ENCODE measurements around the gene CCDC192.

Gene CCDC192

GRCh38 chr5:127923804-127924570 lies 220.8 kb downstream of the CCDC192 start:
- Histone ChIP-seq H2BK120ac (ENCODE audit: low read depth, low read length) (no peak overlapping the region), H3K27ac (ENCODE audit: low read length, poor library complexity, severe bottlenecking) (no peak overlapping the region), H2AK5ac (ENCODE audit: low read length, severe bottlenecking) (no peak overlapping the region), H3K4ac (ENCODE audit: low read depth in 1 of 2, low read length in 2 of 2) (no peak overlapping the region), H3K18ac (ENCODE audit: low read depth in 1 of 2, low read length in 2 of 2) (no peak overlapping the region), H4K91ac (ENCODE audit: low read length) (no peak overlapping the region), H3K9me3 (ENCODE audit: control insufficient read depth, low read length) (no peaks in the 10 kb centered on the region), H2AFZ (ENCODE audit: low read depth, low read length) (no peak overlapping the region), H3K79me1 (replicated peaks; ENCODE audit: low read length, poor library complexity, severe bottlenecking) (no peaks in the 10 kb centered on the region), H4K8ac (ENCODE audit: low read length) (no peak overlapping the region), H3K4me2 (ENCODE audit: low read length, poor library complexity, severe bottlenecking) (no peak overlapping the region), H3K4me1 (ENCODE audit: control insufficient read depth, insufficient read depth, low read depth, low read length) (no peaks in the 10 kb centered on the region), H2BK15ac (ENCODE audit: low read depth, poor library complexity, severe bottlenecking) (no peak overlapping the region), H2BK5ac (ENCODE audit: low read depth, low read length, poor library complexity, severe bottlenecking) (no peak overlapping the region), H3K4me3 (ENCODE audit: insufficient read depth in 1 of 2, low read depth in 1 of 2, low read length in 2 of 2) (no peak overlapping the region), H3K36me3 (ENCODE audit: control insufficient read depth in 1 of 2, insufficient read depth in 2 of 2, low read depth in 1 of 2, low read length in 2 of 2) (no peaks in the 10 kb centered on the region), H2BK12ac (ENCODE audit: low read length in 2 of 2) (no peak overlapping the region), H3K14ac (ENCODE audit: low read length in 2 of 2) (no peak overlapping the region), H3K9ac (ENCODE audit: low read length) (no peak overlapping the region), H3K23ac (ENCODE audit: low read length in 2 of 2) (no peak overlapping the region), H3K27me3 (ENCODE audit: control insufficient read depth in 1 of 2, insufficient read depth in 1 of 2, low read length in 2 of 2) (no peaks in the 10 kb centered on the region)
- no peak for DNase-seq
- WGBS = 61% methylated on average over 1 of the region's 2 CpGs

DNA sequence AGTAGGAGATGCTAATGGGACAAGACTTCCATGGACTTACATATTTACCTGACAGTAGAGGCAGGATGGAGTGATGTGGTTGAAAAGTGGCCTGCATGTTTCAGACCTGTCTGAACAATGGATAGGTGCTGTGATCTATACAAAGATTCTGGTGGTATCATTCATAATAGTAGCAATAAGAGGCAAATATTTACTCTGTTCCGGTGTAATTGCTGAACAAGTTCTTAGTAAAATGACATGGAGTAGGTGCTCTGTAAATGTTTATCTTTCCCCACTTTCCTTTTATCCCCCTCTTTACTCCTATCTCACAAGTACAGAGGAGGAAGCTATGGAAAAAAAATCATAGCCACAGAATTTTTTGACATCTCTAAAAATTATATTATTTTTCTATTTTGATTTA lies 221.4 kb downstream of the CCDC192 start:
- Histone ChIP-seq H3K9me3 (ENCODE audit: control insufficient read depth, low read length) (no peaks in the 10 kb centered on the region), H2BK15ac (ENCODE audit: low read depth, poor library complexity, severe bottlenecking) (no peak overlapping the region), H3K14ac (ENCODE audit: low read length in 2 of 2) (no peak overlapping the region), H3K4me2 (ENCODE audit: low read length, poor library complexity, severe bottlenecking) (no peak overlapping the region), H2AK5ac (ENCODE audit: low read length, severe bottlenecking) (no peak overlapping the region), H3K79me1 (replicated peaks; ENCODE audit: low read length, poor library complexity, severe bottlenecking) (no peaks in the 10 kb centered on the region), H3K36me3 (ENCODE audit: control insufficient read depth in 1 of 2, insufficient read depth in 2 of 2, low read depth in 1 of 2, low read length in 2 of 2) (no peaks in the 10 kb centered on the region), H3K9ac (ENCODE audit: low read length) (no peak overlapping the region), H3K27ac (ENCODE audit: low read length, poor library complexity, severe bottlenecking) (no peak overlapping the region), H3K4me1 (ENCODE audit: control insufficient read depth, insufficient read depth, low read depth, low read length) (no peaks in the 10 kb centered on the region), H4K91ac (ENCODE audit: low read length) (no peak overlapping the region), H2BK120ac (ENCODE audit: low read depth, low read length) (no peak overlapping the region), H2BK5ac (ENCODE audit: low read depth, low read length, poor library complexity, severe bottlenecking) (no peak overlapping the region), H3K18ac (ENCODE audit: low read depth in 1 of 2, low read length in 2 of 2) (no peak overlapping the region), H3K27me3 (ENCODE audit: control insufficient read depth in 1 of 2, insufficient read depth in 1 of 2, low read length in 2 of 2) (no peaks in the 10 kb centered on the region), H3K4me3 (ENCODE audit: insufficient read depth in 1 of 2, low read depth in 1 of 2, low read length in 2 of 2) (no peak overlapping the region), H2AFZ (ENCODE audit: low read depth, low read length) (no peak overlapping the region), H3K23ac (ENCODE audit: low read length in 2 of 2) (no peak overlapping the region), H3K4ac (ENCODE audit: low read depth in 1 of 2, low read length in 2 of 2) (no peak overlapping the region), H4K8ac (ENCODE audit: low read length) (no peak overlapping the region), H2BK12ac (ENCODE audit: low read length in 2 of 2) (no peak overlapping the region)
- WGBS = no CpG with 5 or more reads among the region's 1 CpG
- DNase-seq = no peak

DNA sequence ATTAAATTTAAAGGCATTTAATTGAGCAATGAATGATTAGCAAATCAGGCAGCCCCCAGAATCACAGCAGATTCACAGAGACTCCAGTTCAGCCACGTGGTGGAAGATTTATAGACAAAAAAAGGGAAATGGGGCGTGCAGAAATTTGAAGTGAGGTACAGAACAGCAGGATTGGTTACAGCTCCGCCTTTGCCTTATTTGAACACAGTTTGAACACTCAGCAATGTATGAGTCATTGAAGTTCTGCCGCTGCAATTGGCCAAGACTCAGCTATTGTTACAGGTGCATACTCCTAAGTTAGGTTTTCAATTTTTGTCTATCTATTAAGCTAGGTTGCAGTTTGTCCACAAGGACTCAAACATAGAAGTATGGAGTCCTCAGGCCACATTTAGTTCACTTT lies 222.7 kb downstream of the CCDC192 start:
- 73% methylated on average over 4 of the region's 4 CpGs for WGBS
- Histone ChIP-seq H3K9ac (ENCODE audit: low read length) (no peak overlapping the region), H3K23ac (ENCODE audit: low read length in 2 of 2) (no peak overlapping the region)

DNA sequence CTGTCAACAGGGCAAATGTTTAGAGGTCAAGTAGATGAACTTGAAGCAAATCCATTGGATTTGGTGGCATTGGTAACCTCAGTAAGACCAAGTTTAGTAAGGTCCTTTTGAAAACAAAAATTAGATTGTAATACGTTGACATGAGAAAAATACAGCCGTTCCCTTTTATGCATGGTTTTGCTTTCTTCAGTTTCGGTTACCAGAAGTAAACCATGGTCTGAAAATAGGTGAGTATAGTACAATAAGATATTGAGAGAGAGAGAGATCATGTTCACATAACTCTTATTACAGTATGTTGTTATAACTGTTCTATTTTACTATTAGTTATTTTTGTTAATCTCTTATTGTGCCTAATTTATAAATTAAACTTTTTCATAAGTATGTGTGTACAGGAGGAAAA lies 223.8 kb downstream of the CCDC192 start:
- Histone ChIP-seq H3K27ac (ENCODE audit: low read length, poor library complexity, severe bottlenecking) (no peak overlapping the region), H3K4ac (ENCODE audit: low read depth in 1 of 2, low read length in 2 of 2) (no peak overlapping the region), H2AFZ (ENCODE audit: low read depth, low read length) (no peak overlapping the region), H3K36me3 (ENCODE audit: control insufficient read depth in 1 of 2, insufficient read depth in 2 of 2, low read depth in 1 of 2, low read length in 2 of 2) (no peaks in the 10 kb centered on the region), H3K14ac (ENCODE audit: low read length in 2 of 2) (no peak overlapping the region), H4K91ac (ENCODE audit: low read length) (no peak overlapping the region), H3K9ac (ENCODE audit: low read length) (no peak overlapping the region), H3K9me3 (ENCODE audit: control insufficient read depth, low read length) (no peaks in the 10 kb centered on the region), H3K27me3 (ENCODE audit: control insufficient read depth in 1 of 2, insufficient read depth in 1 of 2, low read length in 2 of 2) (no peaks in the 10 kb centered on the region), H3K79me1 (replicated peaks; ENCODE audit: low read length, poor library complexity, severe bottlenecking) (no peaks in the 10 kb centered on the region), H3K4me1 (ENCODE audit: control insufficient read depth, insufficient read depth, low read depth, low read length) (no peaks in the 10 kb centered on the region), H3K23ac (ENCODE audit: low read length in 2 of 2) (no peak overlapping the region), H2BK120ac (ENCODE audit: low read depth, low read length) (no peak overlapping the region), H2BK5ac (ENCODE audit: low read depth, low read length, poor library complexity, severe bottlenecking) (no peak overlapping the region), H2BK15ac (ENCODE audit: low read depth, poor library complexity, severe bottlenecking) (no peak overlapping the region), H2BK12ac (ENCODE audit: low read length in 2 of 2) (no peak overlapping the region), H4K8ac (ENCODE audit: low read length) (no peak overlapping the region), H3K18ac (ENCODE audit: low read depth in 1 of 2, low read length in 2 of 2) (no peak overlapping the region), H3K4me3 (ENCODE audit: insufficient read depth in 1 of 2, low read depth in 1 of 2, low read length in 2 of 2) (no peak overlapping the region), H2AK5ac (ENCODE audit: low read length, severe bottlenecking) (no peak overlapping the region), H3K4me2 (ENCODE audit: low read length, poor library complexity, severe bottlenecking) (no peak overlapping the region)
- WGBS = 100% methylated on average over 3 of the region's 3 CpGs
- no peak for DNase-seq

More for the DNA sequence above, 222.7 kb downstream of the CCDC192 start:
- H4K91ac ChIP-seq (ENCODE audit: low read length) = no peak overlapping the region
- no peak overlapping the region for H3K14ac ChIP-seq (ENCODE audit: low read length in 2 of 2)
- H3K18ac ChIP-seq (ENCODE audit: low read depth in 1 of 2, low read length in 2 of 2) = no peak overlapping the region
- no peak overlapping the region for H2BK120ac ChIP-seq (ENCODE audit: low read depth, low read length)
- no peak for DNase-seq
- no peak overlapping the region for H2BK12ac ChIP-seq (ENCODE audit: low read length in 2 of 2)
- H3K79me1 ChIP-seq (replicated peaks; ENCODE audit: low read length, poor library complexity, severe bottlenecking) = no peaks in the 10 kb centered on the region
- no peaks in the 10 kb centered on the region for H3K27me3 ChIP-seq (ENCODE audit: control insufficient read depth in 1 of 2, insufficient read depth in 1 of 2, low read length in 2 of 2)
- H3K4me1 ChIP-seq (ENCODE audit: control insufficient read depth, insufficient read depth, low read depth, low read length) = no peaks in the 10 kb centered on the region
- H2BK15ac ChIP-seq (ENCODE audit: low read depth, poor library complexity, severe bottlenecking) = no peak overlapping the region
- no peak overlapping the region for H3K27ac ChIP-seq (ENCODE audit: low read length, poor library complexity, severe bottlenecking)
- no peak overlapping the region for H2AFZ ChIP-seq (ENCODE audit: low read depth, low read length)
- no peak overlapping the region for H2AK5ac ChIP-seq (ENCODE audit: low read length, severe bottlenecking)
- H2BK5ac ChIP-seq (ENCODE audit: low read depth, low read length, poor library complexity, severe bottlenecking) = no peak overlapping the region
- no peak overlapping the region for H3K4ac ChIP-seq (ENCODE audit: low read depth in 1 of 2, low read length in 2 of 2)
- no peaks in the 10 kb centered on the region for H3K36me3 ChIP-seq (ENCODE audit: control insufficient read depth in 1 of 2, insufficient read depth in 2 of 2, low read depth in 1 of 2, low read length in 2 of 2)
- no peak overlapping the region for H3K4me3 ChIP-seq (ENCODE audit: insufficient read depth in 1 of 2, low read depth in 1 of 2, low read length in 2 of 2)
- H4K8ac ChIP-seq (ENCODE audit: low read length) = no peak overlapping the region
- H3K9me3 ChIP-seq (ENCODE audit: control insufficient read depth, low read length) = no peaks in the 10 kb centered on the region
- H3K4me2 ChIP-seq (ENCODE audit: low read length, poor library complexity, severe bottlenecking) = no peak overlapping the region

All from mesenchymal stem cell (in vitro differentiated cells and primary cell).